ENCODE measurements around the gene ZC3HAV1.

The ZC3HAV1 gene

DNA sequence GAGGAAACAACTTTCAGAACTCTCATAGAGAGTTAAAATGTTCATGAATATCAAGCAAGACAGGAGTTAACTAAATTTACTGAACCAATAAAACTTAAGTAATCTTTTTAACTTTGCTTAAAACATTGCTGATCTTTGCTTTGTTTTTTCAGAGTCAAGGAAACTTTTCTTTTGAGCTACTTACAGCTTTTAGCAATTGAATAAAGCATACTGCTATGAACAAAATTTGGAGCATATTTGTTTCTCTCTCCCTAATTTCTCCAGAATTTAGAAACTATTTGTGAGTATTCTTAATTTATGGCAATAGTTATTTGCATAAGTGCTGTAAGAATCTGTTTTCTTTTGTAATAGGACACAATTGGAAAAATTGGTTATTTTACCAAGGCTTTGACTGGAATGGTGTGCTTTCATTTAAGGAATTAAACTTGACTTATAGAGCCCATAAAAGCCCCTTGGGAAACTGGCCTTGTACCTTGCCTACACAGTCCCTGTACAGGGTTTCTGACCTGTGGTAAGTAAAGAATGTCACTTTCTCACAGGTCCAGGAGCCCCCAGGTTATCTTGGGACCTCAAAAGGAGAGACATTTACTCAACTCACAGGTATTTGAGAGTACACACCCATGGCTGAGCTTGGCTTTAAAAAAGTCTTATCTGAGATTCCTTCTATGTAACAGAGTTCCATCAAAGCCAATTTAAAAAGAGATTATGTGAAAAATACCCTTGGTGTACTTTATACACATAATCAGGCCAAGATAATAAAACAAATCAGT, 105.0 kb downstream of the ZC3HAV1 start:
- no peak for DNase-seq

DNA sequence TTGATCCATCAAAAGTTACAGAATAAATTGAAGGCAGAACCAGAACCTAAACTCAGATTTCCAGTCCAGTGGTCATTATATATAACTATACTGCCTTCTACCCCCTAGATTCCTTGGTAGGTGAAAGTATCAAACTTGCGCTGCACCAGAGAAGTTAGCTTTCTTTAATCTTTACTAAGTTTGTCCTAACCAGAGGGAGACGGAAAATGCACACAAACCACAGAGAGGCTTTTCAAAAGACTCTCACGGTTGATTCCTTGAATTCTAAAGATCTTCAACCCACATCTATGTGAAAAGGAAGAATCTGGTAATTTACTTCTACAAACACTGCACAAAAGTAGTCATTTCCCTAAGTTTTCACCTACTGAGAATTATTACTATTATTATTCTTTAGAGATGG, 110.1 kb downstream of the ZC3HAV1 start:
- DNase-seq: no peak

Data from stimulated activated CD4-positive, alpha-beta T cell treated with anti-CD3 and anti-CD28 coated beads, Interleukin-2, amount 100 ng/mL, for 24 hours (primary cell).